Measurements from ENCODE around the gene NAALADL2. TPM values are rescaled to one million over a fixed set of nuclear protein-coding genes. Genes with fewer than 3 reads are reported as not detected.

Gene NAALADL2
- total and polyA plus RNA-seq, 9 of the 15 experiments (the other 6 are each of a cell fraction or from before 2014, with no cell fraction given): 0.29 to 1.1 (median 0.79) TPM; not detected in 1

DNA sequence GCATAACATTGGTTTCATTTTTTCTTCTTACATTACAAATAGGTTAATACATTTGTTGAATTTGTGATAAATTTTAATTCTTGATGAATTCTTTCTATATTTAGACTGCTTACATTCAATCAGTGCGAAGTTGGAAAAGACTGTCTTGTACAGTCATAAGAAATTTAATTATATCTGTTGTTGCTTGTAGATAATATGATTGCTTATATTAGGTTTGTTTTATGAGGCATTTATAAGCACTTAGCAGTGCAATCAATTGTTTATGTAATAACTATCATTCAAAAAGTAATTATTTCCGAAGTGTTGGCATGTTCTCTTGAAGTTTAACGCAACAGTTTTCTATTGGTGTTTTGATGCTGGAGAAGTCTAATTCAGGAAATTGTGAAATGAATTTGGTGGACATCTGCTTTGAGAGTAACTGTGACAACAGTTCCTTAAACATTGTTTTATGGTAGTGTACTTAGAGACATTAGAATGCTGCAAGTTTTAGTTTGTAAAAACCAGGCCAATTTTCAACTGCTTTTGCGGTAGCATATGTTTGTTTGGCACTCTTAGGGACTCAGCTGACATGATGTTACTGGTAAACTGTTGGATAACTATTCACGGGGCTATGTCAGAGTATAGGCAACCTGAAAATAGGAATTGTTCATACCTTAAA lies 99.7 kb downstream of the NAALADL2 start (continued):
- TF ChIP-seq, protein P1, sequence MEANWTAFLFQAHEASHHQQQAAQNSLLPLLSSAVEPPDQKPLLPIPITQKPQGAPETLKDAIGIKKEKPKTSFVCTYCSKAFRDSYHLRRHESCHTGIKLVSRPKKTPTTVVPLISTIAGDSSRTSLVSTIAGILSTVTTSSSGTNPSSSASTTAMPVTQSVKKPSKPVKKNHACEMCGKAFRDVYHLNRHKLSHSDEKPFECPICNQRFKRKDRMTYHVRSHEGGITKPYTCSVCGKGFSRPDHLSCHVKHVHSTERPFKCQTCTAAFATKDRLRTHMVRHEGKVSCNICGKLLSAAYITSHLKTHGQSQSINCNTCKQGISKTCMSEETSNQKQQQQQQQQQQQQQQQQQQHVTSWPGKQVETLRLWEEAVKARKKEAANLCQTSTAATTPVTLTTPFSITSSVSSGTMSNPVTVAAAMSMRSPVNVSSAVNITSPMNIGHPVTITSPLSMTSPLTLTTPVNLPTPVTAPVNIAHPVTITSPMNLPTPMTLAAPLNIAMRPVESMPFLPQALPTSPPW (CRISPR knock-in tag; IDR thresholded peaks at IDR 0.05): no peak

DNA sequence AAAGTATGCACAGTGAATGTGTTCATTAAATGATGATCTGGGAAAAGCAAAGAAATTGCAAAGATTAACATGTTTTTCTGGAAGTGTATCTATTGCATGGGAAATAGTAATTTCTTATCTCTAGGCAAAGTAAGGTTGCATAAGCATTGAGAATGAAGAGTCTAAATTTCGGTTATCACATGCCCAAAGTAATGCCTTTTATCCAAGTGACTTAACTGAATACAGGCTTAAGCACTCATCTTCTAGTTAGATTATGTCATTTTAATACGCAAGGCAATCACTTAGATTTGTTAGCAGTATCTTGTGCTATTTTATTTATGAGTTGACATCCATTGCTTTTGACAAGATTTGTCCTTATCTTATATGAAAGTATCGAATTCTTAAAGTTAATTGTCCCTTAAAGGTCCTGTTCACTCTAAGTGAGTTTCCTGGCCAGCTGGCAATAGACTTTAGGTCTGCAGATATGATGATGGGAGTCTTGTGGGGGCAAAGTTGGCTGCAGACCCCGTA lies 100.5 kb downstream of the NAALADL2 start:
- no peaks in the 10 kb centered on the region for H3K36me3 ChIP-seq (ENCODE audit: control insufficient read depth, insufficient read depth, low read length)
- CTCF ChIA-PET (ENCODE audit: low intra/inter-chr PET ratio): no interaction called here
- no peak overlapping the region for H3K4me3 ChIP-seq
- H3K4me2 ChIP-seq (ENCODE audit: insufficient read depth, low read length): no peak overlapping the region
- H3K9me1 ChIP-seq (ENCODE audit: control insufficient read depth, insufficient read depth, low read length): no peaks in the 10 kb centered on the region
- 0% methylated on average over 4 of the region's 4 CpGs for WGBS (ENCODE audit: insufficient coverage, low coverage, missing lambda C conversion rate)
- no peak overlapping the region for H2AFZ ChIP-seq (ENCODE audit: low read depth, low read length)
- H3K27ac ChIP-seq (ENCODE audit: extremely low read depth, low read depth, low read length): no peak overlapping the region
- no TSS peak for BruUV-seq (replicated peaks)
- in situ Hi-C loops (cut with MboI): no loop called here
- POLR2A ChIA-PET: no interaction called here
- no peaks in the 10 kb centered on the region for H3K79me2 ChIP-seq (ENCODE audit: control insufficient read depth, insufficient read depth, low read length)
- no peak overlapping the region for H3K9ac ChIP-seq (ENCODE audit: insufficient read depth in 1 of 2, low read depth in 2 of 2, low read length in 2 of 2)
- intact Hi-C loops (cut with micrococcal nuclease): no loop called here
- no peaks in the 10 kb centered on the region; the same call in 1 of the 2 replicates for H3K9me3 ChIP-seq (replicated peaks; ENCODE audit: control insufficient read depth, insufficient read depth, low read depth, low read length)
- no peak for TF ChIP-seq SMAD2 (IDR thresholded peaks at IDR 0.05; ENCODE audit: low read depth, low read length)
- no peak for TF ChIP-seq ZC3H11A (IDR thresholded peaks at IDR 0.05; ENCODE audit: low read depth, low read length)
- no peak for TF ChIP-seq FOXK1 (CRISPR knock-in tag; IDR thresholded peaks at IDR 0.05; ENCODE audit: borderline replicate concordance)
- H3K4me1 ChIP-seq (replicated peaks in 1 of 2; ENCODE audit: control insufficient read depth in 2 of 2, insufficient read depth in 2 of 2, low read length in 2 of 2): no peaks in the 10 kb centered on the region
- ATAC-seq (no peak), FAIRE-seq (no peak), DNase-seq (ENCODE audit: extremely low read depth in 1 of 4, low spot score in 3 of 4) (no peak)
- H3K27me3 ChIP-seq (ENCODE audit: control insufficient read depth in 2 of 2, insufficient read depth in 2 of 2, low read length in 2 of 2): no peaks in the 10 kb centered on the region
- no peaks in the 10 kb centered on the region for H4K20me1 ChIP-seq (replicated peaks; ENCODE audit: control insufficient read depth, insufficient read depth, low read length)
